ENCODE results near the gene NLGN2.
"Not testable (repeated sequence)": the region's sequence is repeated elsewhere in the genome, so short reads cannot be mapped to it uniquely, and the experiment has no call there.

NLGN2 gene

DNA sequence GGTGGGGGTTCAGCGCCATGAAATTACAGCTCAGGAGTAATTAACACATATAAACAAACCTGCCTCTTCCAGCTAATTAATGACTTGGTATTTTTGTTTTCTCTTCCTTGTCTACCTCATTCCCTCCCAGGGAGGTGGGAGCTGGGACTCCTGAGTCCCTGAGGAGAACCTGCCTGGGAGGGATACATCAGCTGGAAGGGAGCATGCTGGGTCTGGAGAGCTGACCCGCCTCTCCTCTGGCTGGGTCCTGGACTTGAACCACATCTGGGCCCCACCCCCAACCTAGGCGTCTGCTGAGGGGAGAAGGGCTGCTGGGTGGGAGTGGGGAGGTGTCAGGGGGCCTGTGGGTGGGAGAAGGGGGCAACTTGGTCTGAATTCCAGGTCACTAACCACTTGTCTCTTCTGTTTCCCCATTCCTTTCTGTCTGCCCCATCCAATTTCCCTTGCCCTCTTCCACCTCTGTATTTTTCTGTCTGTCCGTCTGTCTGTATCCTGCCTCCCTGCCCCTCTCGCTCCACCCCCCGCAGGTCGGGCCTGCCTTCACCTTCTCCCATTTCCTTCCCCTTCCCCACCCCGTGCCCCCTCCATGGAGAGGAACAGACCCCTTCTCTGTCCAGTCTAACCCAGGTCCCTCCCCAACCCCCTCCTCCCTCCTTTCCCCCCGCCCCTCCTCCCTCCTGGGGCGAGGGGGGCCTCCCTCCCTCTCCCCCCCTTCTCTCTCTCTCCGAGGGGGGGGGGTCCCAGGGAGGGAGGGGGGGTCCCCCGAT is at the start of gene NLGN2:
NLGN2 (plus strand) TSS at position 361 of the 767 bp plus-strand sequence. CDS start 411 bp downstream, outside the sequence.
- DNase-seq = no peak

GRCh38 chr17:7361906-7362305 is 45.7 kb upstream of the NLGN2 start:
- no peak for DNase-seq

DNA sequence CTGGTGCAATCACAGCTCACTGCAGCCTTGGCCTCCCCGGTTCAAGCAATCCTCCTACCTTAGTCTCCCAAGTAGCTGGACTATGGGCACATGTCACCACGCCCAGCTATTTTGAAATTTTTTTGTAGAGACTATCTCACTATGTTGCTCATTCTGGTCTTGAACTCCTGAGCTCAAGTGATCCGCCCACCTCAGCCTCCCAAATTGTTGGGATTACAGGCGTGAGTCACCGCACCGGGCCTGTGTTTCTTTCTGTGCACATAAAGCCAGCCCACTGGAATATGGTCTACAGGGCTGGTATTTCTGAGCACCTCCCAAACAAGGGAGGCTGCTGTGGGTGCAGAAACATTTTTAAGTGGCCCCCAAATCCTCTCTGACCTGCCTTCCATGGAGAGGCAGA is 44.3 kb upstream of the NLGN2 start:
- no peak for DNase-seq

DNA sequence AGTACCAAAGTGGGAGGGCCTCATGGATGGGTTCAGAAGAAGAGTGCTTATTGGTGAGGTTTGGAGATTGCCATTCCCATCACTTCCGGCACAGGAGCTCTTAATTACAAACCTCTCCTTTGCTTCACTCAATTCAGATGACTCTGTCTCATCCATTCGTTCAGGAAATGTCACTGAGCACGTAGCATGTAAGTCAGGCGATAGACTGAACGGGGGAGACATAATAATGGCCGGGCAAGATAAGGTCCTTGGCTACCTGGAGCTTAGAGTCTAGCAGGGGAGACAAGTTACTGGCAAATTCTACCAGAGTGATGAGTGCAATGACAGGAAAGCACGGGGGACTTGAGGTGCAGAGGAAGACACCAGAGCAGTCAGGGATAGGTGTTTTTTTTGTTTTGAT is 41.7 kb upstream of the NLGN2 start:
- DNase-seq = not testable (repeated sequence)

- no peak for DNase-seq
Observed at GRCh38 chr17:7367083-7367482, 40.6 kb upstream of the NLGN2 start.

DNA sequence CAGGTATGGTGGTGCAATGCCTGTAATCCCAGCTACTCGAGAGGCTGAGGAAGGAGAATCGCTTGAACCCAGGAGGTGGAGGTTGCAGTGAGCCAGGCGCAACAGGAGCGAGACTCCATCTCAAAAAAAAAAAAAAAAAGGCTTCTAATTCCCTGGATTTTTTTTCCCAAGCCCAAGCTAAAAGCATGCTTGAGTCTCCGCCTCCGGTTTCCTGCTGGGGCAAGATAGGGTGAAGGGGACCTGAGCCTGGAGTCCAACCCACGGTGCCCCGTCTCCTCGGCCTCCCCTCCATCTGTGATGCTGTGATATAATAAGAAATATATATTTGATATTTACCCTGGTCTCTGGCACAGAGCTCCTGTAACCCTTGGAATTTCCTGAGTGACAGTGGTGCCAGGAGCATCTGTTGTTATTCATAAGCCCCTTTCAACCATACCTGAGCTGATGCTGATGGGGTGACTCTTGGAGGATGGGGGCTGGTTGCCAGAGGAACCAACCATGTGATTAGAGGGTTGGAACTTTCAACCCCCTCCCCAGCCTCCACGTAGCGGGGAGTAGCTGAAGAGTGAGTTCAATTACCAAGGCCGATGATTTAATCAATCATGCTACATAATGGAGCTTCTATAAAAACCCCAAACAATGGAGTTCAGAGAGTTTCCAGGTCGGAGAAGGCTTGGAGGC is 39.6 kb upstream of the NLGN2 start:
- DNase-seq = no peak

DNA sequence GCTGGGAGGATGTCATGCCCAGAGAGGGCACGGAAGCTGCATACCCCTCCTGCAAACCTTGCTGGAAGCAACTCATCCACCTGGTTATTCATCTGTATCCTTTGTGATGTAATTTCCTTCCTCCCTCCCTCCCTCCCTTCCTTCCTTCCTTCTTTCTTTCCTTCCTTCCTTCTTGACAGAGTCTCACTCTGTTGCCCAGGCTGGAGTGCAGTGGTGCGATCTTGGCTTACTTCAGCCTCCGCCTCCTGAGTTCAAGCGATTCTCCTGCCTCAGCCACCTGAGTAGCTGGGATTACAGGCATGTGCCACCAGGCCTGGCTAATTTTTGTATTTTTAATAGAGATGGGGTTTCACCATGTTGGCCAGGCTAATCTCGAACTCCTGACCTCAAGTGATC is 39.0 kb upstream of the NLGN2 start:
- not testable (repeated sequence) for DNase-seq

GRCh38 chr17:7369825-7370224 is 37.8 kb upstream of the NLGN2 start:
- no peak for DNase-seq

DNA sequence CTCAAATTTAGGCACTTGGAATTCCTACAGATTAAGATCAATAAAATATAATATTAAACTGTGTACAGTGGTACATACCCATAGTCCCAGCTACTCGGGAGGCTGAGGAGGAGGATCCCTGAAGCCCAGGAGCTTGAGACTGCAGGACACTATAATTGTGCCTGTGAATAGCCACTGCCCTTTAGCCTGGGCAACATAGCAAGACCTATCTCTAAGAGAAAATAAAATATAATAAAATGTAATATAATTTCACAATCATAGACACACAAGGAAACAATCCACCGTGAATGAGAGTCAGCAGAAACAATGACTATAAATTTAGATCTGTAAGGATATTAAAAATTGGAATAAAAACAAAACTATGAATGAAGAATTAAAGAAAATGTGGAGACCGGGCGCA is 36.8 kb upstream of the NLGN2 start:
- DNase-seq = no peak

GRCh38 chr17:7374353-7374752 is 33.3 kb upstream of the NLGN2 start:
- no peak for DNase-seq

DNA sequence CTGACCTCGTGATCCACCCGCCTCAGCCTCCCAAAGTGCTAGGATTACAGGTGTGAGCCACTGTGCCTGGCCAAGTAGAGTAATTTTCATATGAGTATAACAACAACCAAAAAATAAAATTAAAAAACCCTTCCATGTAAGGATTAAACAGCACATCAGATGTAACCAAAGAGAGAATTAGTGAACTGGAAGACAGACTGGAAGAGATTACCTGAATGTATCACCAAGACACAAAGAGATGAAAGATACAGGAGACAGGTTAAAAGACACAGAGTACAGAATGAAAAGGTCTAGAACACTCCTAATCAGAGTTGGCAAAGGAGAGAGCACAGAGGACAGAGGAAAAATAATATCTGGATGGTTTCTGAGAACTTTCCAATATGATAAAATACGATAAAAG is 28.5 kb upstream of the NLGN2 start:
- DNase-seq = no peak

GRCh38 chr17:7380321-7380720 is 27.3 kb upstream of the NLGN2 start:
- DNase-seq = no peak

DNA sequence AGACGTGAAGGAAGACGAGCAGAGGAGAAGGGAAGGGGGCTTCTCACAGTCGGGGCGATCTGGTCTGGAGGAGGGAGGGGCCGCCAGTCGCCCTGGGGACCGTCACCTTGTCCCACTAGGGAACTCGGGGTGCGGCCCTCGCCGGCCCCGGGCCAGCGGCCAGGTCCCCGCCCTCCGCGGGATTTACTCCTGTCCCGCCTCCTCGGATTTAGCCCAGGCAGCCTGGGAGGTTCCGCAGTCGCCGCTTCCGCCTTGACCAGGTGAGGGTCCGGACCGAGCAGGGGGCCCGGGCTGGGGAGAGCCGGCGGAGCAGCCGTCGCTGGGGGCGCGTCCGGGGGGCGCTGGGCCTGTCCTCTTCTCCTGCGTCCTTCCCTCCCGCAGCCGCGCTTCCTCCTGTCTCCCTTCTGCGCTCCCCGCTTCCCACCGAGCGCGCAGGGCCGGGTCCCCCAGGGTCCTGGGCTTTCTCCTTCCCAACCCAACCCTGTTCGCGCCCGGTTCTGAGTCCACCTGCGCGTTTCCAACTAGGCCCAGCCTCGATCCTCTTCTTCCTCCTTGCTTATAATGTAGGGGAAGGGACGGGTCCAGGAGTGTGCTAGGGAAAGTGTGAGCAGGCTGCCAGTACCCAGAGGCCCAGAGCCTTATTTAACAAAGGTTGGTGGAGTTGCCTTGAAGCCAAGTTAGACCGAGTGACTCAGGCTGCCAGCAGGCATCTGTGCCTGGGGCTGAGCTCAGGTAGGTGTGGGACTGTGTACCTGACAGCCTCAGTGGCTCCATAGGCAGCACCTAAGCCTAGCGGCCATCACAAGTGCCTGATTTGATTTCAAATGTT is 26.6 kb upstream of the NLGN2 start, which contains the start of gene TNK1:
TNK1 (plus strand) TSS at position 235 of the 829 bp plus-strand sequence. CDS start 1,838 bp downstream, outside the sequence.
- no peak for DNase-seq

DNA sequence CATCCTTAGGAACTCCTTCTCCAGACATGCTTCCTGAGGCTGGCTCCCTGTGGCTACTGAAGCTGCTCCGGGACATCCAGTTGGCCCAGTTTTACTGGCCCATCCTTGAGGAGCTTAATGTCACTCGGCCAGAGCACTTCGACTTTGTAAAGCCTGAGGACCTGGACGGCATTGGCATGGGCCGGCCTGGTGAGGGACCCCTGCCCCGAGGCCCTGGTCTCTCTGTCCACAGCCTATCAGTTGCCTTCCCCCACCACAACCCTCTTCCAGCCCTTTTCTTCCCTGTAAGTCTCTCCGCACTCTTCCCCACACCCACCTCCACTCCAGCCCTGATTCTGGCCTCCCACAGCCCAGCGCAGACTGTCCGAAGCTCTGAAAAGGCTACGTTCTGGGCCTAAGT is 24.7 kb upstream of the NLGN2 start:
- DNase-seq = no peak

DNA sequence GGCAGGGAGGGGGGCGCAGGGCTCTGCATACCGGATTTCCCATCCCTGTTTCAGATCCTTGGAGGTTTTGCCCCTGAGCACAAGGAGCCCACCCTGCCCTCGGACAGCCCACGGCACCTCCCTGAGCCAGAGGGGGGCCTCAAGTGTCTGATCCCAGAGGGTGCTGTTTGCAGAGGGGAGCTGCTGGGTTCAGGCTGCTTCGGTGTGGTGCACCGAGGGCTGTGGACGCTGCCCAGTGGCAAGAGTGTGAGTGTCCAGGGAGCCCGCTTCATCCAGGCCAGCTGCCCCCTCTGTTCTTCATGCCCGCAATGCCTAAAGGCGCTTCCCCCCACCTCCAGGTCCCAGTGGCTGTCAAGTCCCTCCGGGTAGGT is 24.3 kb upstream of the NLGN2 start:
- no peak for DNase-seq

DNA sequence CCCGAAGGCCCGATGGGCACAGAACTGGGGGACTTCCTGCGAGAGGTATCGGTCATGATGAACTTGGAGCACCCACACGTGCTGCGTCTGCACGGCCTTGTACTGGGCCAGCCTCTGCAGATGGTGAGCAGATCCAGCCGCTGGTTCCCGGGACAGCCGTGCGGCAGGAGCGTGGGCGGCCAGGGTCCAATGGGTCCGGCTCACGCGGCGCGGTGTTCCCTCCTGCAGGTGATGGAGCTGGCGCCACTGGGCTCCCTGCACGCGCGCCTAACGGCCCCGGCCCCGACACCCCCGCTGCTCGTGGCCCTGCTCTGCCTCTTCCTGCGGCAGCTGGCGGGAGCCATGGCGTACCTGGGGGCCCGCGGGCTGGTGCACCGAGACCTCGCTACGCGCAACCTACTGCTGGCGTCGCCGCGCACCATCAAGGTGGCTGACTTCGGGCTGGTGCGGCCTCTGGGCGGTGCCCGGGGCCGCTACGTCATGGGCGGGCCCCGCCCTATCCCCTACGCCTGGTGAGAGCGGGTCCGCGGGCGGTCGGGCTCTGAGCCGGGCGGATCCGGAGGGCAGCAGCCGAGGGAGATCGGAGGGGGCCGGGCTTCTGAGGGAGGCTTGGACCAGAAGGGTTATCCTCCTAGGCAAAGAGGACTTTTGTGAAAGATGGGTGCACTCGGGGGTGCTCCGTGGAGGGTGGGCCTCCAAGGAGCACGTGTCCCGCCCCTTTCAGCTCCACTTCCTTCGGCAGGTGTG is 23.7 kb upstream of the NLGN2 start:
- no peak for DNase-seq

DNA sequence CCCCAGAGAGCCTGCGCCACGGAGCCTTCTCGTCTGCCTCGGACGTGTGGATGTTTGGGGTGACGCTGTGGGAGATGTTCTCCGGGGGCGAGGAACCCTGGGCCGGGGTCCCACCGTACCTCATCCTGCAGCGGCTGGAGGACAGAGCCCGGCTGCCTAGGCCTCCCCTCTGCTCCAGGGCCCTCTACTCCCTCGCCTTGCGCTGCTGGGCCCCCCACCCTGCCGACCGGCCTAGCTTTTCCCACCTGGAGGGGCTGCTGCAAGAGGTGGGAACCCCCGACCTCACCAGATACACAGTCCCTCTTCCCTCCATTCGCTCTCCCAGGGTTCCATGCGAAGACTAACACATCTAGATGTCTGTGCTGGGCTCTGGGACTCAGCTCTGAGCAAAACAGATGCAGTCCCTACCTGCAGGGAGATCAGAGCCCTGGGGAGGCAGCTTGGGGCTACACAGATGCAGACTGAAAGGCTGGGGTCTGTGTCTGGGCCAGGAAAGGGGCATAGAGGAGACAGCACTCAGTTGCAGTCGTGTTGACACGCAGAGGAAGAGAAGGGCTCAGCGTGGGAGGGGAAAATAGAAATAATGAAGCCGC is 23.1 kb upstream of the NLGN2 start:
- DNase-seq = no peak

DNA sequence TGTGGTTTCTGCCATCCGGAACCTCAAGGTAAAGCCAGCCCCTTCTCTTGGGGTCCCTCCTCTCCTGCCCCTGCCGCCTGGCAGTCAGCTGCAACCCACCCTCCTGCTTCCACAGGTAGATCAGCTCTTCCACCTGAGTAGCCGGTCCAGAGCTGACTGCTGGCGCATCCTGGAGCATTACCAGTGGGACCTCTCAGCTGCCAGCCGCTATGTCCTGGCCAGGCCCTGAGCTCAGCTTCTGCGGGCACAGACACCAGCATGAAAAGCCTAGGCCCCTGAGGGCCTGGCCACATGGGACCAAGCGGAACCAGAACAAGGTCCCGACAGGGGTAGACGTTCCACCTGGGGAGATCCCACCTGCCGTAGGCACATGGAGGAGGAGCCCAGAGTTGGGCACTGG is 18.8 kb upstream of the NLGN2 start:
- DNase-seq = no peak

DNA sequence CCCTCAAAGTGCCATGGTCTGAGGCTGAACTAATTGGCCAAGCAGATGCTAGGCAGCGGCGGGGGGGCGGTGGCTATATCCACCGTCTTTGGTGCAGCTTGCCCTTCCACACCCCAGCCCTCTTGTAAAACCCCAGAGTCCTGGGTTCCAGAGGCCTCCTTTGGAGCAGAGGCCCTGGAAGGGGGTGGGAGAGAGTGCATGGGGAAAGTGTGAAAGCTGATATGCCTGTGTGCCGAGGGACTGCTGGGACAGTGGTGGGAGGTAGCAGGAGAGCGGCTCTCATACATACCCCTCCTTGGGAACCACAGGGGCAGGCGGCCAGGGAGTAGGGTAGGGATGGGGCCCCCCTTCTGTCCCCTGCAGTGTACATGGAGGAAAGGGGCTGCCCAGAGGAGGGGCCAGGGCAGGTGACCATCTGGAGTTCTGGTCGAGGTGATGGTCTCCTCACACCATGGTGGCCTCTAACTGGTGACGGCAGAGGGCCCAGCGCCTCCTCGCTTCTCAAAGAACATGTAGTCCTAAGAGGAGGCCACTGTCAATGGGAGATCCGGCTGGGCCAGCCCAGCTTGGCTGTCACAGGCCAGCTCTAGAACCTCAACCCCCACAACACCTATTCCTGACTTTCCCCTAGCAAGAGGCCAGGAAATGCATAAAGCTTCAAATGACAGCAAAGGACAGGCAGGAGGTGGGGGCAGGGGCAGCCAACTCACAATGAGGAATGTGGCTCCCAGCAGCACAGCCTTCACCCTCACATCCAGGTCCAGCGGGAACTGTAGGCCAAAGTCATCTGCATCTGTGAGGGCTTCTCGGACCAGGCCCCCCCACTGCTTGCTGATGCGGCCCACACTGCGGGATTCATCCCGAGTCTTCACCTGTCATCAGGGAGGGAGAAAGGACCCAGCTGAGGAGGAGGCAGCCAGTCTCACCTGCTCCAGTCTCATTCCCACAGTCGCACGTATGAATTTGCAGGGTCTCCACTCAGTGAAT is 17.4 kb upstream of the NLGN2 start:
- DNase-seq = no peak

DNA sequence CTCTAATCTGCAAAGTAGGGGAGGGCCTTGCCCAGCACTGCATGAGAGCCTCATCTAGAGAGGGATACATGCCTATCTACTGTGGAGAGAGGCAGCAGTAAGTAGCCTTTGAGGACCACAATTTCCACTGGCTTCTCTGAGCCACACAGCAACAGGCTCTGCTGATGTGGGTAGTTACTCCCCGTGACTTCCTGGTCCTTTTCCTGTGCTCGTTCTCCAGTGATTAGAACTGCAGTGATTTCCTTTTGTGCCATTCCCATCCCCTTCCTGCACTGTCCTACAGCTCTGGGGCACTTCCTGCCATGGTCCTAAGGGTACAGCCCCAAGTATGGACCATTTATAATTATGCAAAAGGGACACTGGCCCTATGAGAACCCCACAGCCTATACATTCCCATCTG is 16.3 kb upstream of the NLGN2 start:
- DNase-seq = no peak
